Measurements from ENCODE around the gene C10orf71. TPM values are rescaled to one million over a fixed set of nuclear protein-coding genes. Genes with fewer than 3 reads are reported as not detected.

The C10orf71 gene
- total and polyA plus RNA-seq, 2 donors from 2014 or later = 0.28 TPM; not detected in 1

DNA sequence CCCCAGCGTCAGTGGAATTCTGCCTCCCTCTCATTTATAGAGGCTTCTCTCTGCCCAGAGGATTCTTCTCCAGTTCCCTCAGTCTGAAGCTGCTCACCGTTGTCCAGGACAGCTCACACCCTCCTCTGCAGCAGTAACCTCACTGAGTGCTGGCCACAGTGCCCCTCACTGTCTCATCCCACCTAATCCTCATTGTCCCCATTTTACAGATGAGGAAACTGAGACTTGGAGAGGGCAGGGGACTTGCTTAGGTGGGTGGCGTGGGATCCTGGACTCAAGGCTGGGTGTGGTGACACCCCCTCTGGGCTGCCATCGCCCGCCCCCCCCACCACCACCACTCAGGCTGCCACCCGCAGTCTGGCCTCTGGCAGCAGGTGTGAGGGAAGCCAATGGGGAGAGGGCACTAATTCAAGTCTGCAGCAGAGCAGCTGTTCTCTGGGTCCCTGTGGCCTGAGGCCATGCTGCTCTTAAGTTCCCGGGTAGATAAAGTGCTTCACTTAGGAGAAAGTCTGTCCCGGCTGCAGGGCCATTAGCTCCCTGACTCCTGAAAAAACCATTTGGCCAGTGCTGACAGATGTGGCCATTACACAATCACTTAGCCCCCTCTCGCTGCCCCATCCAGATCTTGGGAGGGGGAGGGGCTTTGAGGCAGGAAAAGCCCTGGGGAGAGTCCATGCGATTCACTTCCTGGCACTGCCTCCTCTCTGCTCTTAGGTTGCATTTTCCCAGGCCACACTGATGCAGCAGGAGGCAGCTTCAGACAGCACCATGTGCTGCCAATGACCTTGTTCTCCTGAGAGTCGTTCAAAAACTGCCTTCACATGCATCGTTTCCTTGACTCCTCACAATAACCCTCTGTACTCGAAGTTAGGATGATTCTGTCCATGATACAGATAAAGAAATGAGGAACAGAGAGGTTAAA, 60.6 kb downstream of the C10orf71 start:
- intact Hi-C loops (cut with DNase I) = no loop called here
- Histone ChIP-seq H3K27ac (ENCODE audit: low read depth in 2 of 2, low read length in 2 of 2) (no peak overlapping the region), H3K4me1 (ENCODE audit: control insufficient read depth in 2 of 3, insufficient read depth in 2 of 3, low read depth in 1 of 3, low read length in 3 of 3) (no peaks in the 10 kb centered on the region), H3K27me3 (ENCODE audit: control insufficient read depth, insufficient read depth, low read length) (no peaks in the 10 kb centered on the region), H3K9me3 (ENCODE audit: control insufficient read depth in 2 of 3, insufficient read depth in 1 of 3, low read length in 3 of 3) (peaks cover 0 to 8% (median 0%) of the 10 kb centered on the region in 3 donors), H3K9ac (ENCODE audit: low read length in 3 of 3) (no peak overlapping the region), H3K4me3 (ENCODE audit: low read length in 3 of 3) (no peak overlapping the region), H3K36me3 (ENCODE audit: control insufficient read depth in 2 of 3, insufficient read depth in 3 of 3, low read length in 3 of 3) (no peaks in the 10 kb centered on the region)
- FAIRE-seq = no peak
- DNase-seq = peak in 2 of 5 donors; percentile 8 to 14
- TF ChIP-seq, protein P1, sequence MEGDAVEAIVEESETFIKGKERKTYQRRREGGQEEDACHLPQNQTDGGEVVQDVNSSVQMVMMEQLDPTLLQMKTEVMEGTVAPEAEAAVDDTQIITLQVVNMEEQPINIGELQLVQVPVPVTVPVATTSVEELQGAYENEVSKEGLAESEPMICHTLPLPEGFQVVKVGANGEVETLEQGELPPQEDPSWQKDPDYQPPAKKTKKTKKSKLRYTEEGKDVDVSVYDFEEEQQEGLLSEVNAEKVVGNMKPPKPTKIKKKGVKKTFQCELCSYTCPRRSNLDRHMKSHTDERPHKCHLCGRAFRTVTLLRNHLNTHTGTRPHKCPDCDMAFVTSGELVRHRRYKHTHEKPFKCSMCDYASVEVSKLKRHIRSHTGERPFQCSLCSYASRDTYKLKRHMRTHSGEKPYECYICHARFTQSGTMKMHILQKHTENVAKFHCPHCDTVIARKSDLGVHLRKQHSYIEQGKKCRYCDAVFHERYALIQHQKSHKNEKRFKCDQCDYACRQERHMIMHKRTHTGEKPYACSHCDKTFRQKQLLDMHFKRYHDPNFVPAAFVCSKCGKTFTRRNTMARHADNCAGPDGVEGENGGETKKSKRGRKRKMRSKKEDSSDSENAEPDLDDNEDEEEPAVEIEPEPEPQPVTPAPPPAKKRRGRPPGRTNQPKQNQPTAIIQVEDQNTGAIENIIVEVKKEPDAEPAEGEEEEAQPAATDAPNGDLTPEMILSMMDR (IDR thresholded peaks at IDR 0.05; ENCODE audit: borderline replicate concordance, extremely low read depth, insufficient read depth) = no peak

DNA sequence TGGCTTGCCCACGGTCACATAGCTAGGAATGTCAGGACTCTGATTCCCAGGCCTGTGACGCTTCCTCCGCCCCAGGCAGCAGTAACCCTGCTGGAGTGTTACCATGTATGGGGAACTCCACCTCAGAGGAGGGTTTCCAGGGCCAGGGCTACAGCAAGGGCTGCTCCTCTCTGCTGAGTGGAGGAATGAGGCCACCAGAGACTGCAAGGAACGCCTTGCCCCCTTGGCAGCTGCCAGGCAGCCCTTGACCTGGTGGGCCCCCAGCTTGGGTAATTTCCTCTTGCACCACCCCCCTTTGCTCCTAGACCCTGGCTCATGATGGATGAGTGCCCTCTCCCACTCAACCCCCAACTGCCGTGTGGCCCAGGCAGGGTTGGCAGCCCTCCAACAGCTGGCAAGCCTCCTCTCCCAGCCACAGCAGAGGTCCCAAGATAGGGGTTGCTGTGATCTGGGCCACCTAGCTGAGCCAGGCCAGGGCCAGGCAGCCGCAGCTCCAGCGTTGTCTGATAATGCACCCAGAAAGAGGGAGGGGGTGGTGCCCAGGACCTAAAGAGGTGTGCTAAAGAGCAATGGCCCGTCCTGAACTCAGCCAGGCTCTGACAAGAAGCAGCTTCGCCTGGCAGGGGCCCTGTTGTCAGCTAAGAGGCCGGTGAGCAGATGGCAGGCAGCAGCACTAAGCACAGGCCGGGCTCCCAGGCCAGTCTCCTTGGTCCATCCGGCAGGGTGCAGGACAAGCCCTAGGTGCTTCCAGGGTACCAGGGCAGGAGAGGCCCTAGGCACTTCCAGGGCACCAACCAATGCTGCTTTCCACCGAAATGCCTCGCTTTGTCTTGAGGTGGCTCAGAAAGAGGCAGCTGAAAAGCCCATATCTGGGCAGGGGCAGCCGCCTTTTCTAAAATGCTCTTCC, 61.6 kb downstream of the C10orf71 start:
- Histone ChIP-seq H3K36me3 (ENCODE audit: control insufficient read depth in 2 of 3, insufficient read depth in 3 of 3, low read length in 3 of 3) (no peaks in the 10 kb centered on the region), H3K4me1 (ENCODE audit: control insufficient read depth in 2 of 3, insufficient read depth in 2 of 3, low read depth in 1 of 3, low read length in 3 of 3) (no peaks in the 10 kb centered on the region), H3K9me3 (ENCODE audit: control insufficient read depth in 2 of 3, insufficient read depth in 1 of 3, low read length in 3 of 3) (peaks cover 0 to 8% (median 0%) of the 10 kb centered on the region in 3 donors), H3K9ac (ENCODE audit: low read length in 3 of 3) (no peak overlapping the region), H3K4me3 (ENCODE audit: low read length in 3 of 3) (no peak overlapping the region), H3K27ac (ENCODE audit: low read depth in 2 of 2, low read length in 2 of 2) (no peak overlapping the region), H3K27me3 (ENCODE audit: control insufficient read depth, insufficient read depth, low read length) (no peaks in the 10 kb centered on the region)
- intact Hi-C loops (cut with DNase I) = no loop called here
- TF ChIP-seq, protein P1 (IDR thresholded peaks at IDR 0.05; ENCODE audit: borderline replicate concordance, extremely low read depth, insufficient read depth) = no peak
- no peak for FAIRE-seq
- DNase-seq = peak in 1 of 5 donors; percentile 4

DNA sequence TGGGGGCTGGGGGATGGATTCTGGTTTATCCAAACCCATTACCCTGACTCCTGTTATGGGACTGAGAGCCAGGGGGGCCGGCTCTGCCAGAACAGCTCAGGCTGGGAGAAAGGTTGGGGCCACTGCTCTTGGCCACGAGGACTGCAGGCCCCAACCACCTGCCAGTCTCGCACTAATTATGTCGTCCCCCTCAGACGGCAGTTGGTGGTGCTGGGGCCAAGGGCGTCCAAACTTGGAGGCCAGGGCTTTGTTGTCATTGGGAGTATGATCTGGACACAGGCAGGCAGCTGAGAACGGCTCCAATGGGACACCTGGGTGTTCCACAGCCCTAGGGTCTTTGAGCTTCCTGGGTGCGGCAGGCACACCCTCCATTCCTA, 62.2 kb downstream of the C10orf71 start:
- H3K4me1 ChIP-seq (ENCODE audit: control insufficient read depth in 2 of 3, insufficient read depth in 2 of 3, low read depth in 1 of 3, low read length in 3 of 3) = no peaks in the 10 kb centered on the region
- H3K4me3 ChIP-seq (ENCODE audit: low read length in 3 of 3) = no peak overlapping the region
- no peak overlapping the region for H3K9ac ChIP-seq (ENCODE audit: low read length in 3 of 3)
- H3K36me3 ChIP-seq (ENCODE audit: control insufficient read depth in 2 of 3, insufficient read depth in 3 of 3, low read length in 3 of 3) = no peaks in the 10 kb centered on the region
- FAIRE-seq = no peak
- TF ChIP-seq, protein P1 (IDR thresholded peaks at IDR 0.05; ENCODE audit: borderline replicate concordance, extremely low read depth, insufficient read depth) = no peak
- H3K9me3 ChIP-seq (ENCODE audit: control insufficient read depth in 2 of 3, insufficient read depth in 1 of 3, low read length in 3 of 3) = peaks cover 0 to 8% (median 0%) of the 10 kb centered on the region in 3 donors
- no peaks in the 10 kb centered on the region for H3K27me3 ChIP-seq (ENCODE audit: control insufficient read depth, insufficient read depth, low read length)
- peak in 1 of 5 donors; percentile 2 for DNase-seq
- no peak overlapping the region for H3K27ac ChIP-seq (ENCODE audit: low read depth in 2 of 2, low read length in 2 of 2)
- intact Hi-C loops (cut with DNase I) = no loop called here
